Measurements from ENCODE around the gene IL17REL.

GRCh38 chr22:49969751-49970527, 42.6 kb downstream of the IL17REL start:
- no peak for TF ChIP-seq CTCF (IDR thresholded peaks at IDR 0.05)
- no peak for TF ChIP-seq POLR2AphosphoS5 (IDR thresholded peaks at IDR 0.05; ENCODE audit: insufficient read depth in 1 of 2, low read depth in 1 of 2)
